Fibroblast of lung (primary cell): ENCODE results near the gene TUBG2.

Experiments
- EZH2 ChIP-seq: IDR thresholded peaks from 2 replicates; pipeline ENCODE4 v1.5.1; 2012; ENCODE audit warnings: low read length, control low read depth, mild to moderate bottlenecking; ENCODE audit errors: missing control alignments
- TF ChIP-seq, protein P1 (sequence below), 2 donors: IDR thresholded peaks in 1 of 2; conservative IDR thresholded peaks in 1 of 2; 1 replicate in 1 of 2; 2 replicates in 1 of 2; pipeline ENCODE4 v1.5.1; 2011 to 2012; ENCODE audit warnings: low read length in 2 of 2, control low read depth in 1 of 2, inconsistent platforms in 1 of 2, low read depth in 1 of 2, mild to moderate bottlenecking in 1 of 2

- TF ChIP-seq, protein P1, sequence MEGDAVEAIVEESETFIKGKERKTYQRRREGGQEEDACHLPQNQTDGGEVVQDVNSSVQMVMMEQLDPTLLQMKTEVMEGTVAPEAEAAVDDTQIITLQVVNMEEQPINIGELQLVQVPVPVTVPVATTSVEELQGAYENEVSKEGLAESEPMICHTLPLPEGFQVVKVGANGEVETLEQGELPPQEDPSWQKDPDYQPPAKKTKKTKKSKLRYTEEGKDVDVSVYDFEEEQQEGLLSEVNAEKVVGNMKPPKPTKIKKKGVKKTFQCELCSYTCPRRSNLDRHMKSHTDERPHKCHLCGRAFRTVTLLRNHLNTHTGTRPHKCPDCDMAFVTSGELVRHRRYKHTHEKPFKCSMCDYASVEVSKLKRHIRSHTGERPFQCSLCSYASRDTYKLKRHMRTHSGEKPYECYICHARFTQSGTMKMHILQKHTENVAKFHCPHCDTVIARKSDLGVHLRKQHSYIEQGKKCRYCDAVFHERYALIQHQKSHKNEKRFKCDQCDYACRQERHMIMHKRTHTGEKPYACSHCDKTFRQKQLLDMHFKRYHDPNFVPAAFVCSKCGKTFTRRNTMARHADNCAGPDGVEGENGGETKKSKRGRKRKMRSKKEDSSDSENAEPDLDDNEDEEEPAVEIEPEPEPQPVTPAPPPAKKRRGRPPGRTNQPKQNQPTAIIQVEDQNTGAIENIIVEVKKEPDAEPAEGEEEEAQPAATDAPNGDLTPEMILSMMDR (conservative IDR thresholded peaks at IDR 0.05 in 1 of 2, IDR thresholded peaks at IDR 0.05 in 1 of 2; ENCODE audit: low read depth in 1 of 2, low read length in 2 of 2) = no peak
- TF ChIP-seq EZH2 = no peak
Measured at GRCh38 chr17:42623732-42624596, 35.1 kb upstream of the TUBG2 start.
